Endometrial microvascular endothelial cells (primary cell): ENCODE data around the gene CAPZA1. TPM values are rescaled to one million over a fixed set of nuclear protein-coding genes. Genes with fewer than 3 reads are reported as not detected.

ENCODE experiments used
- in situ Hi-C: cut with HindIII; loops from 2 replicates; pipeline ENCODE4 v1.10.0; 2017; ENCODE audit warnings: low sequenced_read_pairs, low pct_unique_long_range_greater_than_20kb; ENCODE audit errors: inconsistent ontology term
- total RNA-seq: library from RNA; depleted of rRNA; stranded (reverse); fragments of >200 nt; gene quantifications from one replicate; pipeline ENCODE4 v1.2.3, GENCODE V29; 2015; ENCODE audit errors: inconsistent ontology term

CAPZA1 gene
- total RNA-seq, 1 donor from 2014 or later, result 295 TPM

DNA sequence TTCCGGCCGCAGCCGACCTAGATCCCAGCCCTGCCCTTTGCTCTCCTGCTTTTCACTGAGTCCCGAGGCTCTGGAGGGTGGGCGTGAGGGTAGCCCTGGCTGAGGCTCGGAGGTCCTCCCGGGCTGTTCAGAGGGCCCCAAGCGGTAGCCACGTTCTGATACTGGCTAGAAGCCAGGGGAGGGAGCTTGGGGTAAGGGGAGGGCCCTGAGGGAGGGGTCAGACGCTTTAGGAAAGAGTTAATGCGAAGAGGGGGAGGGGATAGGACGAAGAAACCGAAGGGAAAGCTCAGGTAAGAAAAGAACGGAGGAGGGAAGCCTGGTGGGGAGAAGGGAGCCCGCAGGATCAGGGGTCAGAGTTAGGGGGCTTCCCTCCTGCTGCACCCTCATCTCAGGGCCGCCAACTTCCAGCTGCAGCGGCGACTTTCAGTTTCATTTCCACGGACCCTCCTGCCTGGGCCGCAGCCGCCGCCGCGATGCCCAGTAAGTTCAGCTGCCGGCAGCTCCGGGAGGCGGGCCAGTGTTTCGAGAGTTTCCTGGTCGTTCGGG, 54.9 kb downstream of the CAPZA1 start, which contains the start of gene MOV10:
Gene MOV10, plus strand, starts transcription at position 220 of the 546 bp plus-strand sequence. Its CDS starts 254 bp downstream, at position 474.
- in situ Hi-C loops, result no loop called here

DNA sequence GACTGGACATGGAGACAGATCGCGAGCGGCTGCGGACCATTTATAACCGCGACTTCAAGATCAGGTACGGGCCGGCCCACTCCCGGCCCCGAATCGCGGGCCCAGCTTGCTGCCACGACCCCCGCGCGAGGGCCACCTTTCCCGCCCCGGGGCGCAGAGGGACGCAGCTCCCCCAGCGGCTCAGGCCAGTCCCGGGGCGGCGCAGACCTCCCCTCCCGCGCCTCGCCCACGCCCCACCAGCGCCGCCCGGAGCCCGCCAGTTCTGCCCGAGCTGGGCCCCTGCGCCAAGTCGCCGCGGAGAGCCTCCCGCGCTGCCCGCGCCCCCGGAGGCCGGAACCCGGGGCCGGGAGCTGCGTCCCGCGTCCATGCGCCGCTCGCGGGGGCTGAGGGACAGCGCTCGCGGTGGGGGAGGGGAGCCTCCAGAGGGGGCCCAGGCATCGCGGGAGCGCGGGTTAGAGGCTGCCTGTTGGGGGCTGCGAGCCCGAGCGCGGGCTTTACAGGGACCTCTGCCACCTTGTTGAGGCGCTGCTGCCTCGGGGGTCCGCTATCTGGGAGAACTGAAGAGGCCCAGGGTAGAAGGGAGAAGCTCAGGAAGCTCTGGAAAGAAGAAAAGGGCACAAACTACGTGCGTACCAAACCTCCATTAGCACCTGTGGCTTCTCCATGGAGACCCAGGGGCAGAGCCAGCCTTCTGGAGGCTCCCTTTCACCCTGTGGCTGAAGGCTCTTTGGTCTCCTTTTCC, 55.5 kb downstream of the CAPZA1 start:
- in situ Hi-C loops, result no loop called here

DNA sequence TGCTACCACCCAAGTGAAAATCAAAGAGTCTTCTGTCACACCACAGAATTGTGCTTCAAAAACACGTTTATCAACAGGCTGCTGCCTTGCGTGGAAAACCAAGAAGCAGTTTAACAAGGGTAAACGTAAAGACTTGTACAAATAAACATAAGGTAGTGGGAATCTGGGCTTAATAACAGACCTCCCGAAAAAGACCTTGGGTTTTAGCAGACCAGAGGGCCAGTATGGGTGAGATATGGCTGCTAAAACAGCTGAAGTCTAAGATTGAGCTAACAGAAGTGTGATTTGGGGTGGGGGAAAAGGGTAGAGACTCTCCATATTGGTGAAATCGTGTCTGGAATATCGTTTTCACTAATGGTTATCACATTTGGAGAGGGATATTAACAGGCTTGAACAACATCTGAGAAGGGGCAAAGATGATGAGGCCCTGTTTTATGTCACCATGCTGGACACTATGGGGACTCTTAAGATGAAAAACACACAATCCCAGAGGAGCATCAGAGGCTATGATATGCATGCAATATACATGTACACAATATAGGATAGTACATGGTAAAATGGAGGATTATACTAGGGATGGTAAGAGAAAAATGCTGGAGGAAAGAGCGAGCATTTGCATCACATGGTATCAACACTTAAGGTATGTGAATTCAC, 56.2 kb downstream of the CAPZA1 start:
- in situ Hi-C loops, result no loop called here

DNA sequence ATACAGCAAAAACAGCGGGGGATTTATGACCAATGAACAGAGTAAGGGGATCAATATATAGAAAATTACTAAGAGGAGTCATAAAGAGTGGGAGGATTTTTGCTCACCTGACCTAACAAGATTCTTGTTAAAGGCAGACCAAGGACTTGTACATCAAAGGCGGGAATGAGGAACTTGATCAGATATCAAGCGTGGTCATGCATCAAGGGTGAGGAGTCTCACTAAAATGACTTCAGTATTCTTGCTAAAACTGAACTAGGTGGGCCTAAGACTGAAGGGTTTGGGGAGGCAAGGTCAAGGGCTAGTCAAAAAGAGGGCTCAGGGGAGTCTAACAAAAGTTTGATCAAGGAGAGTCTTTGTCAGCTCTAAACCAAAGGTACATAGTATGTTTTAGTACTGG, 56.9 kb downstream of the CAPZA1 start:
- in situ Hi-C loops, result no loop called here

DNA sequence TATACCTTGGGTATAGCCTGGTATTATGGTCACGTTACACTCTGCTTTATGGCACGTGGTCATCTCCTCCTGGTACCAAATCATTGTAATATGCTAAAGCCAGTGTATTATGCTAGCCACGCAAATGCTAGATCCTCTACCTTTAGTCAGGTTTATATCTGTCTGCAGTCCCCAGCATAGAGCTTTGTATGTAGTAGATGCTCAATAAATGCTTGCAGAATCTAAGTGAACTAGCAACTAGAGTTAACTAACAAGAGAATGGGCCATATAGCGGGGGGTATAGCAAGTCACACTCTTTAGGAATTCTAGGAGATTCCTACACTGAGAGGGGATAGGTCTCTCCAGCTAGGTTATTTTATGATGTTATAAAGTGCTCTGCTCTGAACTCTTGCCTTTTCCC, 57.9 kb downstream of the CAPZA1 start:
- in situ Hi-C loops, result no loop called here

DNA sequence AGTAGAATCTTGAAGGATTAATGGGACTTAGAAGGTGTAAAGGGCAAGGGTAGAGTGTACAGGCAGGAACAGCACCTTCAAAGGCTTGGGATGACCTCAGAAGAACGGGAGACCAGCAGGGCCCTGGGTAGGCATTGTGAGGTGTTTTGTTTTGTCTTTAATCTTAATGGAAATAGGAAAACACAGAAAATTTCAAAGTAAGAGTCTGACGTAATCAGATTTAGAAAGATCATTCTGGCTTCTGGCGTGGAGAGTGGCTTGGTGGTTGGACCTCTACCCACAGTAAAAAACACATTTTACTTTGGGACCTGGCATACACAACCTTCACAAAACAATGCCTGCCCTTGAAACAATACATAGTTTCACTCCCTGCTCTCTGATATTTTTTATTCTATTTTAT, 59.0 kb downstream of the CAPZA1 start:
- in situ Hi-C loops, result no loop called here

DNA sequence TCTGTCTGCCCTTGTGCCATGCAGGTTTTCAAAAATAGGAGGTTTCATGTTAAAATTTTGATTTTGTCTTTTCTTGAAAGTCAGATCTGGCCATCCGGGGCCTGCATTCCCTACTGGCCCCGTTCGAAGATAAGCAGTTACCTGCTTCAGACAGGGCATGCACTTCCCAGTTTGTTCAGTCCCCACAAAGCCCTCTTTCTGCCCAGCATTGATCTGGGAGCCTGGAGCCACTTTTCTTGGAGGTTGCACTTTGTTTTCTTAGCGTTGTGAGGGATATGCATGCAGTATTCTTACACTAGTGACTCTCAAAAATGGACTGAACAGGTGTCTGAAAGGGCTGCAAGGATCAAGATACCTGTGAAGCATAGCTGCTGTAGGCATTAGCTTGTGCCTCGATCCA, 66.3 kb downstream of the CAPZA1 start:
- in situ Hi-C loops, result no loop called here

DNA sequence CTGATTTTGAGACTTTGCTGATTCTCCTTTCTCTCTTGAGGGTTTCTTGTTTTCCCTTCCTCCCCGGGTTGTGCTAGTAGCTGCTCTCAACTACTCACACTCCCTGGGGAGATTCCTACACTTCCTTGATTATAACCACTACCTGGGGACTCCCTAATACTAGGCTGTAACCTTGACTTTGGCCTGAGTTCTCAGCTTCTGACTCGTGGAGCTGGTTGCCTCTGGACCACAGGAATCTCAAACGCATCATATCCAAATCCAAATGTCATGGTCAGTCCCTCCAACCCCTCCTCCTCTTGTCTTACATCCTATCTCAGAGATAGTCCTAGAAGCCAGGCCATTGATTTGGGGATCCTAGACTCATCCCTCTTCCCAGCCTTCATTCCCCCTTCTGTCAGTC, 66.8 kb downstream of the CAPZA1 start:
- in situ Hi-C loops, result no loop called here

DNA sequence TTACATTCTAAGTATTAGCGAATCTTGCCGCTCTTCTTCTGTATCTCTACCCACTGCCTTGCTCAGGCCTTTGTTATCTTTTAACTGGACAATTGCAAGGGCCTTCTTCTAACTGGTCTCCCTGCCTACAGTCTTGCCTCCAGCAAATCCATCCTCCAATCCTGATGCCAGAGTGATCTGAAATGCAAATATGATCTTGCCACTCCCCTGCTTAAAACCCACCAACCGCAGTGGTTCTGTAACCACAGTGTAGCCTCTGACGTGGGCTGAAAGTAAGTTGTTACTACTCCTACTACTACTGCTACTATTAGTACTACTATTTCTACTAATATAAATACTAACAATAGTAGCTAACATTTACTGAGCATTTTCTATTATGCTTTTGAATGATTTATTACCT, 67.2 kb downstream of the CAPZA1 start:
- in situ Hi-C loops, result no loop called here

DNA sequence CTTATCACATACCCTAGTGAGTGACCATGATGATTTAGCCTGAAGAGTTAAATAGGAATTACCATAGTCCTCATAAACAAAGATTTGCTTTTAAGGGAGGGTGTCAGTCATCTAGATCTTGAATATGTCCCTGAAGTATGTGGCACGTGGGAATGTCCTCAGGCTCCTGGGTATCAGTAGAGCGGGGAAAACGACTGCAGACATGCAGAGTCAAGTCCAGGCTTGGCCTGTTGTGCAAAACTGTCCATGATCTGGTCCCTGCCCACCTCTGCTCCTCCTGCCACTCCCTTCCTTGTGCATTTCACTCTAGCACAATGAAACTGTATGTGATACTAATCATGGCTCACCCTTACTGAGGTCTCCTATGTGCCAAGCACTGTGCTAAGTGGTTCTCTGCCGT, 67.7 kb downstream of the CAPZA1 start:
- in situ Hi-C loops, result no loop called here

DNA sequence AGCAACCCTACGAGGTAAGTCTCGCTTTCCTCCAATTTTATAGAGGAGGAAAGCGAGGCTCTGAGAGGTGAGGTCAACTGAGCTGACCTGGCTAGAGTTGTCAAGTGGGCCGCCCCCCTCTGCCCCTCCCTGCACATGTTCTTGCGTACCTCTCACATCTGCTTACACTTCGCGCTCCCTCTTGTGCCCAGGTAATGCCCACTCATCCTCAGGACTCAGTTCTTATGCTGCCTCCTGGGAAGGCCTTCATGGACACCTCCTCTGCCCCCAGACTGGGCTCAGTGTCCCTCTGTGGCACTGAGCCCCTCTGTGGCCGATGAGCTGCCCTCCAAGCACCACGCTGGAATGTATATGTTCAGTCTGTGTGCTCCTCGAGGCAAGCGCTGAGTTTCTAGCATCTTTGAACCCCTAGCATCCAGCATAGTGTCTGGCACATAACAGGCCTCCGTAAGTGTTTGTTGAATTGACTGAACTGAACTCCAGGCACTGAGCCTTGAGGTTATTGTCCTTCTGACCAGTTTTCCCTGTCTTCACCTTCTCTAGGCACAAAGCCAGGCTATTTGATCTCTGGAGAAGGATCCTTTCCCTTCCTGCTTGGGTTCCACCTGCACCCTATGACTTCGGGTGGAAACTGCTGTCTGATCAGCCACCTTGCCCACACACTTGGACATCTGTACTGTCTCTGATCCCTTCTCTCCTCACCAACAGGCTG, 68.3 kb downstream of the CAPZA1 start:
- in situ Hi-C loops, result no loop called here

DNA sequence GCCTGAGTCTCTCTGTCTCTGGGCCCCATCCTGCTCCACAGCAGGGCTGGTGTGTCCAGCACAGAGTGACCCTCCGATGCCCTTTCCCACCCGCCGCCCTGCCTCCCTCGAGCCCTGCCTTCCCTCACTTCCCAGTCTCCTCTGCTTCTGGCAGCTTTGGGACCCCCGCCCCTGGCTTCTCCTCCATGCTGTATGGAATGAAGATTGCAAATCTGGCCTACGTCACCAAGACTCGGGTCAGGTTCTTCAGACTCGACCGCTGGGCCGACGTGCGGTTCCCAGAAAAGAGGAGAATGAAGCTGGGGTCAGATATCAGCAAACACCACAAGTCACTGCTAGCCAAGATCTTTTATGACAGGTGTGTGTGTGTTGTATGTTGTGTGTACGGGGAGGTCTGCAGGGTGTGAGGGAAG, 69.2 kb downstream of the CAPZA1 start:
- in situ Hi-C loops, result no loop called here

DNA sequence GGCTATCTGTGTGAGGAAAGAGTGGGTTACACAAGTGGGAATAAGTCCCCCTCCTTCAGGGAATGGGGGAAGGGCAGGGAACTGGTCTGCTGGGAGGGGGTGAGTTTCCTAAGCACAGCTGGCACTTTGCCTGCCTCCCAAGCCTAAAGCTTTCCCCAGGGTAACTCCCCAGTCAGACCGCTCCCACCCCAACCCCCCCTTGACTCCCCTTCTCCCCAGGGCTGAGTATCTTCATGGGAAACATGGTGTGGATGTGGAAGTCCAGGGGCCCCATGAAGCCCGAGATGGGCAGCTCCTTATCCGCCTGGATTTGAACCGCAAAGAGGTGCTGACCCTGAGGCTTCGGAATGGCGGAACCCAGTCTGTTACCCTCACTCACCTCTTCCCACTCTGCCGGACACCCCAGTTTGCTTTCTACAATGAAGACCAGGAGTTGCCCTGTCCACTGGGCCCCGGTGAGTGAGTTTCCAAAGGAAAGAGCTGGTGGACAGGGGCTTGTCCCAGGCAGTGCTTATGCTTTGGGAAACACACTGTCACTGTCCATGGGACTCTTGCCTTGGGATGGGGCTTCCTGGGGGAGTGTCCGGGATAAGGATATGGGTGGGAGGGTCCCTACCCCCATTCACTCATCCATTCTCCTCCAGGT, 69.7 kb downstream of the CAPZA1 start:
- in situ Hi-C loops, result no loop called here

DNA sequence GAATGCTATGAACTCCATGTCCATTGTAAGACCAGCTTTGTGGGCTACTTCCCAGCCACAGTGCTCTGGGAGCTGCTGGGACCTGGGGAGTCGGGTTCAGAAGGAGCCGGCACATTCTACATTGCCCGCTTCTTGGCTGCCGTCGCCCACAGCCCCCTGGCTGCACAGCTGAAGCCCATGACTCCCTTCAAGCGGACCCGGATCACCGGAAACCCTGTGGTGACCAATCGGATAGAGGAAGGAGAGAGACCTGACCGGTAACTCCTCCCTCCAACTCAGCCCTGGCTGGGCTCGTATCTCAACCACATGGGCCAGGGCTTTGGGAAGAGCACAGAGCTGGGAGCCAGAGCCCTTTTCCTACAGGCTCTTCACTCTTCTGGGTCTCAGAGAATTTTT, 70.2 kb downstream of the CAPZA1 start:
- in situ Hi-C loops, result no loop called here

DNA sequence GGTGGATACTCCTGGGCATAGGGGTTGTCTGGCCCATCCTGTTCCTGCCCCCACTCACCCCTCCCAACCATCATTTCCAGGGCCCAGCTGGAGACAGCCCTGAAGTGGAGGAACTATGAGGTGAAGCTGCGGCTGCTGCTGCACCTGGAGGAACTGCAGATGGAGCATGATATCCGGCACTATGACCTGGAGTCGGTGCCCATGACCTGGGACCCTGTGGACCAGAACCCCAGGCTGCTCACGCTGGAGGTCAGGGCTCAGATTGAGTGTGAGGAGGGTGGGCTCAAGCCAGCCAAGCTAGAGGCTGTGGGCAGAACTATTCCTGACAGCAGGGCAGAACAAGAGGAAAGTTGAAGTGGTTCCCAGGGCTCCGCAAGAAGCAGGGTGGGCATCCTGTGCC, 73.0 kb downstream of the CAPZA1 start:
- in situ Hi-C loops, result no loop called here

DNA sequence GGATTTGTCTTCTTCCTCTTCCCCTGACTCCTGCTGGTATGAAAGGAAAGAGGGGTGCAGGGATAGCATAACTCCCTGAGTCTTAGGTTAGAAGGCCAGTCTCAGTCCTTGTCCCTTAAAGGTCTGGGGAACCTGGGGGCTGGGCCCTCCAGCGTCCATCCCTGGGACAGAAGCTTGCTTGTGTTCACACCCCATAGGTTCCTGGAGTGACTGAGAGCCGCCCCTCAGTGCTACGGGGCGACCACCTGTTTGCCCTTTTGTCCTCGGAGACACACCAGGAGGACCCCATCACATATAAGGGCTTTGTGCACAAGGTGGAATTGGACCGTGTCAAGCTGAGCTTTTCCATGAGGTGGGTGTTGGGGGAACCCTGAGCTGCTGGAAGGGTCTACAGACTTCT, 74.2 kb downstream of the CAPZA1 start:
- in situ Hi-C loops, result no loop called here

DNA sequence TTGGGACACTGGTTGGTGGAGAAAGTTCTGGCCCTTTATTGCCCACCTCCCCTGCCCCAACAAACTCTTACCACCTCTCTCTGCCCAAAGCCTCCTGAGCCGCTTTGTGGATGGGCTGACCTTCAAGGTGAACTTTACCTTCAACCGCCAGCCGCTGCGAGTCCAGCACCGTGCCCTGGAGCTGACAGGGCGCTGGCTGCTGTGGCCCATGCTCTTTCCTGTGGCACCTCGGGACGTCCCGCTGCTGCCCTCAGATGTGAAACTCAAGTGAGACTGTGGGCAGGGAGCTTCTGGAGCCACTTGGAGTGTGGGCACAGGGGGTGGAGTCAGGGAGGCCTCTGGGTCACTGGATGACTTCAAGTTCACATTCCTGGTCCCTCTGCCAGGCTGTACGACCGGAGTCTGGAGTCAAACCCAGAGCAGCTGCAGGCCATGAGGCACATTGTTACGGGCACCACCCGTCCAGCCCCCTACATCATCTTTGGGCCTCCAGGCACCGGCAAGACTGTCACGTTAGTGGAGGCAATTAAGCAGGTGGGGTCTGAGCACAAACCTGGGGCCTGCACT, 74.8 kb downstream of the CAPZA1 start:
- in situ Hi-C loops, result no loop called here

DNA sequence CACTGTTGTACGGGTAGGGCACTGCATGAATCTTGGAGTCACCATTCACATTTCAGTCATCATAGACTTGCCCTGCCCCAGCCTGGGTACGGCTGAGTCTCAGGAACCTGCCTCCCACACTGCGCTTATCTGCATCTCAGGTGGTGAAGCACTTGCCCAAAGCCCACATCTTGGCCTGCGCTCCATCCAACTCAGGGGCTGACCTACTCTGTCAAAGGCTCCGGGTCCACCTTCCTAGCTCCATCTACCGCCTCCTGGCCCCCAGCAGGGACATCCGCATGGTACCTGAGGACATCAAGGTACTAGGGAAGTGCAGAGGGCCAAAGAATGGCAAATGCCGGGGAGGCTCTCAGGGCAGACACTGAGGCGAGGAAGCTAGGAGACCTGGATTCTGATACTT, 75.6 kb downstream of the CAPZA1 start:
- in situ Hi-C loops, result no loop called here
